ENCODE data around the gene THY1. TPM values are rescaled to one million over a fixed set of nuclear protein-coding genes. Genes with fewer than 3 reads are reported as not detected.

The THY1 gene
- total RNA-seq, 2 experiments from 2014 or later = not detected

DNA sequence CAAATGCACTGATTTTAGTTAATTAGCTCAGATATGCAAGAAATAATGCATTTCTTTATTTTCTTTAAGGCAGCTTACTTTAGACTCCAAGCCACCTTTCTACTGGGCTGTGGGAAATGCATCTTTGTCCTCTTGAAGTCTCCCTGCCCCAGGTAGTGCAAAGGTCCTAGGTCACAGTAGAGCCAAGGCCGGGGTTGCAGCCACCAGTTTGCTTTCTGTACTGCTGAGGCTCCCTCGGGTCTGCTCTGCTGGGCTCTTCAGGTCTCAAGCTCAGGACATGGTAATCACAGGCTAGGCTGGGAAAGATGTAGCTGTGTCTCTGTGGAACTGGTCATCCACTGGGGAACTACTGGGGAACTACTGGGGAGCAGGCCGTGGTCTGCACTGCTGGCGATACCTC, 25.4 kb upstream of the THY1 start:
- BruUV-seq (replicated peaks) = no TSS peak
- no peaks in the 10 kb centered on the region for H3K79me2 ChIP-seq (ENCODE audit: insufficient read depth, low read depth, low read length)
- peaks cover 3% of the 10 kb centered on the region for H3K4me1 ChIP-seq (ENCODE audit: insufficient read depth, low read length, poor library complexity, severe bottlenecking)

DNA sequence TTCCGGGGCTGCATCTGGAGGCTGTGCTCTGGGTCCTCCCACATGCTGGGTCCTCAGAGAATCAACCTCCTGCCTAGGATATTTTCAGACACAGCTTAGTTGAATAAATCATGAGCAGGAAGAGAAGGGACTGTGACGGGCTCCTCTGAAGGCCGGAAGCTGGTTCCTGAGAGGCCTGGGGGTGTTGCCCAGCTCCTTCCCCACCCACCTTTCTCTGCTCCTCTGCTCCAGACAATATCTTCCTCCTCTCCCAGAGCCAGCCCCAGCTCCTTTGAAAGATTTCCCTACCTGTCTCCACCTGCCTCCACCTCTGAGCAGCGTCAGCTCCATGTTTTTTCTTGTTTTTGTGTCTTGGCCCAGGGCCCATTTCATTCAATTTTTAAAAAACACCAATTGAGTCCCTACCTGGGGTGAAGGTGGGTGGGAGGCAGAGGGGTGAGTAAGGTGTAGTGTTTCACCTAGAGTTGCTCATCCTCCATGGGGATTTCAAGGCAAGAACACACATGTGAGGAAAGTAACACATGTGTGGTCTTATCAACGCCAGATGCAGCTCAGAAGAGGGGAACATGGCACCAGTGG, 24.8 kb upstream of the THY1 start:
- H3K4me2 ChIP-seq (ENCODE audit: low read length) = no peak overlapping the region
- H3K9me3 ChIP-seq (ENCODE audit: low read length) = no peaks in the 10 kb centered on the region
- H3K4me3 ChIP-seq (ENCODE audit: low read depth, low read length, poor library complexity, severe bottlenecking) = no peak overlapping the region
- H3K79me2 ChIP-seq (ENCODE audit: insufficient read depth, low read depth, low read length) = no peaks in the 10 kb centered on the region
- ChIA-PET CTCF (ENCODE audit: unreplicated experiment) (interaction anchor here (1.1 kb wide), 1 partner anchor 9 kb away, joined by 3 read pairs; no protein-coding TSS in a partner anchor), POLR2A (interaction anchor here (0.6 kb wide), 1 partner anchor 884 kb away, joined by 4 read pairs; no protein-coding TSS in a partner anchor)
- H3K36me3 ChIP-seq (ENCODE audit: insufficient read depth, low read length) = no peaks in the 10 kb centered on the region
- DNase-seq (ENCODE audit: low spot score) = no peak
- no peaks in the 10 kb centered on the region for H4K20me1 ChIP-seq (ENCODE audit: insufficient read depth, low read length)
- no peaks in the 10 kb centered on the region for H3K9me2 ChIP-seq (ENCODE audit: insufficient read depth, low read length)
- H3K27ac ChIP-seq (ENCODE audit: low read depth, low read length, poor library complexity, severe bottlenecking) = no peak overlapping the region
- TF ChIP-seq, protein P1, sequence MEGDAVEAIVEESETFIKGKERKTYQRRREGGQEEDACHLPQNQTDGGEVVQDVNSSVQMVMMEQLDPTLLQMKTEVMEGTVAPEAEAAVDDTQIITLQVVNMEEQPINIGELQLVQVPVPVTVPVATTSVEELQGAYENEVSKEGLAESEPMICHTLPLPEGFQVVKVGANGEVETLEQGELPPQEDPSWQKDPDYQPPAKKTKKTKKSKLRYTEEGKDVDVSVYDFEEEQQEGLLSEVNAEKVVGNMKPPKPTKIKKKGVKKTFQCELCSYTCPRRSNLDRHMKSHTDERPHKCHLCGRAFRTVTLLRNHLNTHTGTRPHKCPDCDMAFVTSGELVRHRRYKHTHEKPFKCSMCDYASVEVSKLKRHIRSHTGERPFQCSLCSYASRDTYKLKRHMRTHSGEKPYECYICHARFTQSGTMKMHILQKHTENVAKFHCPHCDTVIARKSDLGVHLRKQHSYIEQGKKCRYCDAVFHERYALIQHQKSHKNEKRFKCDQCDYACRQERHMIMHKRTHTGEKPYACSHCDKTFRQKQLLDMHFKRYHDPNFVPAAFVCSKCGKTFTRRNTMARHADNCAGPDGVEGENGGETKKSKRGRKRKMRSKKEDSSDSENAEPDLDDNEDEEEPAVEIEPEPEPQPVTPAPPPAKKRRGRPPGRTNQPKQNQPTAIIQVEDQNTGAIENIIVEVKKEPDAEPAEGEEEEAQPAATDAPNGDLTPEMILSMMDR (conservative IDR thresholded peaks at IDR 0.05; ENCODE audit: low read length) = no peak
- no peak overlapping the region for H2AFZ ChIP-seq (ENCODE audit: low read length)
- intact Hi-C loops (cut with micrococcal nuclease; ENCODE audit: unreplicated experiment) = no loop called here
- BruUV-seq (replicated peaks) = no TSS peak
- H3K4me1 ChIP-seq (ENCODE audit: insufficient read depth, low read length, poor library complexity, severe bottlenecking) = peaks cover 9% of the 10 kb centered on the region

More for the DNA sequence above, 25.4 kb upstream of the THY1 start:
- DNase-seq (ENCODE audit: low spot score) = no peak
- Histone ChIP-seq H3K4me2 (ENCODE audit: low read length) (no peak overlapping the region), H3K4me3 (ENCODE audit: low read depth, low read length, poor library complexity, severe bottlenecking) (no peak overlapping the region), H3K9me3 (ENCODE audit: low read length) (no peaks in the 10 kb centered on the region), H2AFZ (ENCODE audit: low read length) (no peak overlapping the region), H3K9me2 (ENCODE audit: insufficient read depth, low read length) (no peaks in the 10 kb centered on the region), H3K27ac (ENCODE audit: low read depth, low read length, poor library complexity, severe bottlenecking) (no peak overlapping the region), H3K36me3 (ENCODE audit: insufficient read depth, low read length) (no peaks in the 10 kb centered on the region), H4K20me1 (ENCODE audit: insufficient read depth, low read length) (no peaks in the 10 kb centered on the region)
- TF ChIP-seq EZH2phosphoT487 (IDR thresholded peaks at IDR 0.05; ENCODE audit: borderline replicate concordance, low read depth, low read length) = no peak
- TF ChIP-seq, protein P1 (conservative IDR thresholded peaks at IDR 0.05; ENCODE audit: low read length) = no peak
- ChIA-PET POLR2A (interaction anchor here (0.6 kb wide), 2 partner anchors 401 to 885 kb away, joined by 3 to 4 read pairs; no protein-coding TSS in a partner anchor), CTCF (ENCODE audit: unreplicated experiment) (no interaction called here)
- intact Hi-C loops (cut with micrococcal nuclease; ENCODE audit: unreplicated experiment) = no loop called here

DNA sequence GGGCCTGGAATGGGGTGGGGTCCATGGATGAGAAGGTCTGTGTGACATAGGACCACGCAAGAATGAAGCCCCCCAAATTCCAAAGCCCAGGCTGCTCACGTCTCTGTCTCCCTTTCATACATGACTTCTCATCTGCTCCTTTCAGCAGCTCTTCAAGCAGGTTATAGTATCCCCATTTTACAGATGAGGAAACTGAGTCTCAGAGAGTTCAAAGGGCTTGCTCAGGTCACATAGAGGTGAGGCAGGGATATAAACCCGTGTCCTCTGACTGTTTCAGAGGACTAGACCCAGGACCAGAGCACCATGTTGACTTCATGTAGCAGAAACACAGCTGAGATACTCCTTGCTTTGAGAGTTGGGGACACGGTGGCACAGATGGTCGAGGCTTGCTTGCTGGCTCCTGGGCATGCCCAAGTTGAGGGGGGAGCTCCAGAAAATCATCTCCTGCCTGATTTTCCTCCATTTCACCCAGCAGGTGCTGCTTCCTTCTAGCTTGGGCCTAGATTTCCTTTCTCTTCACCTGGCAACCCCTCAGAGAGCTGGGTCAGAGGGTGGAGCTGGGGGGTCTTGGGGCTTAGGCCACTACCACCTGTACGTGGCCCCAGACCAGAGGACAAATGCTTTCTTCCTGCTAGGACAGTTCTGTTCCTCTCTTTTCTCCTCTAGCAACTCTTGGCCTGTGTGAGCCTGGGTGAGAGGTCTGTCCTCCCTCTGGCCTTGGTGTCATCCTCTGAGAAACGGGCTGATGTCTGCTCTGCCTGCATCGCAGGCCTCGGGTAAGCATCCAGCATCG, 24.1 kb upstream of the THY1 start:
- Histone ChIP-seq H3K4me3 (ENCODE audit: low read depth, low read length, poor library complexity, severe bottlenecking) (no peak overlapping the region), H2AFZ (ENCODE audit: low read length) (no peak overlapping the region), H3K36me3 (ENCODE audit: insufficient read depth, low read length) (no peaks in the 10 kb centered on the region), H3K79me2 (ENCODE audit: insufficient read depth, low read depth, low read length) (no peaks in the 10 kb centered on the region), H3K4me2 (ENCODE audit: low read length) (no peak overlapping the region), H3K9me2 (ENCODE audit: insufficient read depth, low read length) (no peaks in the 10 kb centered on the region), H3K27ac (ENCODE audit: low read depth, low read length, poor library complexity, severe bottlenecking) (no peak overlapping the region), H3K9me3 (ENCODE audit: low read length) (no peaks in the 10 kb centered on the region), H3K4me1 (ENCODE audit: insufficient read depth, low read length, poor library complexity, severe bottlenecking) (peaks cover 13% of the 10 kb centered on the region), H4K20me1 (ENCODE audit: insufficient read depth, low read length) (no peaks in the 10 kb centered on the region)
- ChIA-PET CTCF (ENCODE audit: unreplicated experiment) (interaction anchor here (1.1 kb wide), 1 partner anchor 8 kb away, joined by 3 read pairs; no protein-coding TSS in a partner anchor), POLR2A (no interaction called here)
- intact Hi-C loops (cut with micrococcal nuclease; ENCODE audit: unreplicated experiment) = no loop called here
- no peak for DNase-seq (ENCODE audit: low spot score)
- TF ChIP-seq, protein P1 (conservative IDR thresholded peaks at IDR 0.05; ENCODE audit: low read length) = no peak
- no peak for TF ChIP-seq EZH2phosphoT487 (IDR thresholded peaks at IDR 0.05; ENCODE audit: borderline replicate concordance, low read depth, low read length)
- BruUV-seq (replicated peaks) = no TSS peak

Data from OCI-LY7 (cell line).